Measurements from ENCODE around the gene KRTAP12-3.

GRCh38 chr21:44656868-44657267 lies 864 bp upstream of the KRTAP12-3 start:
- no peak for TF ChIP-seq POLR2A (IDR thresholded peaks at IDR 0.05)
- TF ChIP-seq CTCF (IDR thresholded peaks at IDR 0.05): no peak
